GM19099 (cell line): Measurements from ENCODE around the gene AKAP6.

Experiments
- POLR2A ChIP-seq: IDR thresholded peaks from 3 replicates; pipeline ENCODE4 v1.6.1; 2011; ENCODE audit warnings: low read depth; ENCODE audit not compliant: insufficient read length; ENCODE audit errors: extremely low read depth

The AKAP6 gene

GRCh38 chr14:32497248-32497647, 168.2 kb downstream of the AKAP6 start:
- TF ChIP-seq POLR2A = no peak

GRCh38 chr14:32507029-32507984, 178.2 kb downstream of the AKAP6 start:
- no peak for TF ChIP-seq POLR2A

GRCh38 chr14:32508281-32508680, 179.2 kb downstream of the AKAP6 start:
- no peak for TF ChIP-seq POLR2A

GRCh38 chr14:32509632-32510187, 180.6 kb downstream of the AKAP6 start:
- TF ChIP-seq POLR2A = no peak

- no peak for TF ChIP-seq POLR2A
Measured at GRCh38 chr14:32510815-32511214, 181.7 kb downstream of the AKAP6 start.

GRCh38 chr14:32512348-32512747, 183.2 kb downstream of the AKAP6 start:
- TF ChIP-seq POLR2A = no peak

- TF ChIP-seq POLR2A = no peak
Measured at GRCh38 chr14:32512813-32513212, 183.7 kb downstream of the AKAP6 start.

GRCh38 chr14:32513571-32514009, 184.5 kb downstream of the AKAP6 start:
- TF ChIP-seq POLR2A = no peak

- no peak for TF ChIP-seq POLR2A
Measured at GRCh38 chr14:32514236-32514635, 185.1 kb downstream of the AKAP6 start.

- TF ChIP-seq POLR2A = no peak
Measured at GRCh38 chr14:32514681-32515080, 185.6 kb downstream of the AKAP6 start.

GRCh38 chr14:32524609-32525375, 195.7 kb downstream of the AKAP6 start:
- TF ChIP-seq POLR2A = no peak

- TF ChIP-seq POLR2A = no peak
Measured at GRCh38 chr14:32525591-32525990, 196.5 kb downstream of the AKAP6 start.

GRCh38 chr14:32530800-32531199, 201.7 kb downstream of the AKAP6 start:
- TF ChIP-seq POLR2A = no peak

GRCh38 chr14:32531942-32532515, 202.9 kb downstream of the AKAP6 start:
- no peak for TF ChIP-seq POLR2A

GRCh38 chr14:32534145-32534544, 205.0 kb downstream of the AKAP6 start:
- TF ChIP-seq POLR2A = no peak
